AG04450 (cell line): ENCODE data around the gene LMO1. TPM values are rescaled to one million over a fixed set of nuclear protein-coding genes. Genes with fewer than 3 reads are reported as not detected.

ENCODE experiments used
- CTCF ChIA-PET: fragments of 300-600, 350-600 bp; formaldehyde crosslinking; extraction: SDS; loops from one replicate; lab custom pipeline; 2022; ENCODE audit warnings: antibody characterized with exemption, inconsistent platforms; lab: Charles Lee
- POLR2A ChIA-PET: fragments of 350-600 bp; formaldehyde crosslinking; extraction: SDS; loops from one replicate; lab custom pipeline; 2021; ENCODE audit warnings: antibody characterized with exemption, inconsistent platforms; lab: Yijun Ruan, JAX
- DNase-seq: peaks from one replicate; pipeline ENCODE4 v3.0.0-alpha.2; 2011; ENCODE audit warnings: low read depth, low spot score
- H3K27ac ChIP-seq: one replicate; pipeline ENCODE4 v1.5.1; 2012; ENCODE audit warnings: low read depth, low read length, control low read depth
- H3K27me3 ChIP-seq: one replicate; pipeline ENCODE4 v1.6.0; 2012; ENCODE audit warnings: low read length; ENCODE audit not compliant: control insufficient read depth, insufficient read depth
- H3K4me3 ChIP-seq: 2 replicates; pipeline ENCODE4 v1.5.1; 2011; ENCODE audit warnings: mild to moderate bottlenecking, low read depth, low read length, control low read depth
- H3K9me3 ChIP-seq: 2 replicates; pipeline ENCODE4 v1.5.1; 2012; ENCODE audit warnings: low read length; ENCODE audit not compliant: control insufficient read depth, insufficient read depth
- polyA plus RNA-seq: library from polyadenylated mRNA; depleted of rRNA; stranded (reverse); fragments of >200 nt; gene quantifications from 2 replicates; pipeline ENCODE4 v1.2.3, GENCODE V29; 2011
- TF ChIP-seq, protein P1 (sequence below): IDR thresholded peaks from 2 replicates; pipeline ENCODE4 v1.5.1; 2011; ENCODE audit warnings: low read depth, low read length, control low read depth, inconsistent platforms

The LMO1 gene
- polyA plus RNA-seq, 1 experiment: not detected

DNA sequence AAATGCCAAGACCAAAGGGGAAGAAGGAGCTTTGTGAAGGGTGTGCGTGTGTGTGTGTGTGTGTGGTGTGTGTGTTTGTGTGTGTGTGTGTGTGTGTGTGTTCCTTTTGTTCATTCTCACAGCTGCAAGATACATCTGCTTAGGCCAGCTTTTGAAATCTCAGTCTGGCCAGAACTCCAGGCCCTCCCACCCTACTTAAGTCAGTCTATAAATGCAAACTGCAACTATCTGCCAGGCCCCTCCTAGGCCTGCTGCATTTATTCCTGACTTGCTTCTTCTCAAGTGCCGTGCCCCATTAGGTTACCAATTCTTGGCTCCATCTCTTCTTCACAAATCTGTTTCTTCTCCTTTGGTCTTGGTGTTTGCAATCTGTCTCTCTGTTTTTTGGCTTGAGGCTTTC lies 73.2 kb downstream of the LMO1 start:
- Histone ChIP-seq H3K27me3 (peaks cover 3% of the 10 kb centered on the region), H3K9me3 (no peaks in the 10 kb centered on the region), H3K27ac (no peak overlapping the region), H3K4me3 (no peak overlapping the region)
- ChIA-PET POLR2A (no interaction called here), CTCF (interaction anchor here (1.2 to 1.6 kb wide), 3 partner anchors 12 to 376 kb away, joined by 3 to 6 read pairs (median 4); no protein-coding TSS in a partner anchor)
- no peak for DNase-seq
- TF ChIP-seq, protein P1, sequence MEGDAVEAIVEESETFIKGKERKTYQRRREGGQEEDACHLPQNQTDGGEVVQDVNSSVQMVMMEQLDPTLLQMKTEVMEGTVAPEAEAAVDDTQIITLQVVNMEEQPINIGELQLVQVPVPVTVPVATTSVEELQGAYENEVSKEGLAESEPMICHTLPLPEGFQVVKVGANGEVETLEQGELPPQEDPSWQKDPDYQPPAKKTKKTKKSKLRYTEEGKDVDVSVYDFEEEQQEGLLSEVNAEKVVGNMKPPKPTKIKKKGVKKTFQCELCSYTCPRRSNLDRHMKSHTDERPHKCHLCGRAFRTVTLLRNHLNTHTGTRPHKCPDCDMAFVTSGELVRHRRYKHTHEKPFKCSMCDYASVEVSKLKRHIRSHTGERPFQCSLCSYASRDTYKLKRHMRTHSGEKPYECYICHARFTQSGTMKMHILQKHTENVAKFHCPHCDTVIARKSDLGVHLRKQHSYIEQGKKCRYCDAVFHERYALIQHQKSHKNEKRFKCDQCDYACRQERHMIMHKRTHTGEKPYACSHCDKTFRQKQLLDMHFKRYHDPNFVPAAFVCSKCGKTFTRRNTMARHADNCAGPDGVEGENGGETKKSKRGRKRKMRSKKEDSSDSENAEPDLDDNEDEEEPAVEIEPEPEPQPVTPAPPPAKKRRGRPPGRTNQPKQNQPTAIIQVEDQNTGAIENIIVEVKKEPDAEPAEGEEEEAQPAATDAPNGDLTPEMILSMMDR: no peak

DNA sequence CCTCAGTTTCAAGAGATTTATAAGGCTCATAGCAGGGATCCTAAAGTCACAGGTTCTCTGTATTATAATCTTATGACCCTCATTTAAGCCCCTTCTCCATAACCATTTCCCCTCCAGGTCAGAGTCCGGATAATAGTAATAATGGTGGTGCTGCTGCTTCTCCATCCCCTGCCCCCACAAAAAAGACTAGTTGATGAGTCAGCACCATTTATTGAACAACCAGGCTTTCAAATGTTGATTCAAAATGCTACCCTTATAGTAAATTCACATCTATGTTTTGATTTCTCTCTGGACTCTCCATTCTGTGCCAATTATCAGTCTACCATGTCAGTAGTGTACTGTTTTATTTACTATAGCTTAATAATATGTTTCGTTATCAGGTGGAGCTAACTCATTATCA lies 77.2 kb downstream of the LMO1 start:
- TF ChIP-seq, protein P1: no peak
- ChIA-PET CTCF (interaction anchor here (1.7 to 1.8 kb wide), 2 partner anchors 33 to 77 kb away, joined by 3 to 4 read pairs; partner anchors contain the start of gene LMO1), POLR2A (no interaction called here)
- H3K9me3 ChIP-seq: no peaks in the 10 kb centered on the region
- no peak for DNase-seq
- no peak overlapping the region for H3K27ac ChIP-seq
- no peaks in the 10 kb centered on the region for H3K27me3 ChIP-seq
- H3K4me3 ChIP-seq: no peak overlapping the region

DNA sequence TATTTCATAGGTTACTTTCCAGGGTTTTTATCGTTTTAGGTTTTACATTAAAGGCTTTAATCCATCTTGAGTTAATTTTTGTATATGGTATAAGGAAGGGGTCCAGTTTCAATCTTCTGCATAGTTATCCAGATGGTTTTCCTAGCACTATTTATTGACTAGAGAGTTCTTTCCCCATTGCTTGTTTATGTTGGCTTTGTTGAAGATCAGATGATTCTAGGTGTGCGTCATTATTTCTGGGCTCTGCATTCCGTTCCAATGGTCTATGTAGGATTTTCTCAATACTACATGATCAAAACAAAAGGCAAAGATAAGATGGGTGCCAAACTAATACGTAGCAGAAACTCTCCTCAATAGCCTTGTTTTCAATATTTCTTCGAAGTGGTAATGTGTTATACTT lies 80.6 kb downstream of the LMO1 start:
- Histone ChIP-seq H3K27me3 (peaks cover 3% of the 10 kb centered on the region), H3K27ac (no peak overlapping the region), H3K4me3 (no peak overlapping the region), H3K9me3 (no peaks in the 10 kb centered on the region)
- no peak for DNase-seq
- ChIA-PET CTCF (interaction anchor here (3.6 kb wide), 1 partner anchor 10 kb away, joined by 17 read pairs; no protein-coding TSS in a partner anchor), POLR2A (no interaction called here)
- TF ChIP-seq, protein P1: no peak

DNA sequence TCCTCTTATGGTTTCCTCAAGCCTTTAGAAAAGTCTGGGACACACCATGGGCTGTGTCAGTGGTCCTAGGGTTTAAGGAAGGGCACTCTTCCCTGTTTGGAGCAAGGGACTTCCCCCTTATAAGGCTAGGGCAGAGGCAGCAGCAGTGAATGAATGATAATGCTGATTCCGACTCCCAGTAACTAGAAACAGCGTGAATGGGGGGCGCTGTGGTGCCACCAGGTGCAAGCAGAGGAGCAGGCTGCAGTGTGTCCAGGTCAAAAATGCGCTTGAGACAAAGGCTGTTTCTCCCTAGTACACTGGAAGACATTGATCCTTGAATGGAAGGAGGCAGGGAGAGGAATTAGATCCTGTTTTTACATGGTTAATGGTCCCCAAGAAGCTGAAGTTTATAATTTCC lies 83.2 kb downstream of the LMO1 start:
- CTCF ChIA-PET: interaction anchor here (3.6 kb wide), 1 partner anchor 13 kb away, joined by 17 read pairs; no protein-coding TSS in a partner anchor
- no peaks in the 10 kb centered on the region for H3K9me3 ChIP-seq

DNA sequence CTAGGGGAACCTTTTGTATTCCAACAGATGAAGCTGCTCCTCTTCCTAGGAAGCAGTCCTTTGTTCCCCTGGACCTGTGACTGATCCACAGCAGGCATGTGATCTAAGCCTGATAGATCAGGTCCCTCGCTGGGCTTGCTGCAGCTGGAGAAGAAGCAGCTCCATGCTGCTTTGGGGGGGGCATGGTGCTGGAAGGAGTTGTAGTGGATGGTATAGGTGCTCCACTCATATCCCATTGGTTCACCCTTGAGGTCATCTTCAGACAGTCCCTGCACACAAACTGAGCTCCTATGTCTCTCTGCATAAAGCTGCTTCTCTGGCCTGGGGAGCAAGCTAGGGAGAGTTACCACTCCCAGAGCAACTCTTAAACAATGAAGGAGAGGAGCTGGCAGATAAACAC lies 85.4 kb downstream of the LMO1 start:
- TF ChIP-seq, protein P1: no peak
- DNase-seq: no peak

More for the DNA sequence above, 83.2 kb downstream of the LMO1 start:
- no peak overlapping the region for H3K4me3 ChIP-seq
- H3K27me3 ChIP-seq: peaks cover 6% of the 10 kb centered on the region
- POLR2A ChIA-PET: no interaction called here
- TF ChIP-seq, protein P1: no peak
- no peak overlapping the region for H3K27ac ChIP-seq
- DNase-seq: no peak

More for the DNA sequence above, 85.4 kb downstream of the LMO1 start:
- Histone ChIP-seq H3K9me3 (no peaks in the 10 kb centered on the region), H3K27ac (no peak overlapping the region), H3K4me3 (no peak overlapping the region), H3K27me3 (peaks cover 10% of the 10 kb centered on the region)
- CTCF ChIA-PET: interaction anchor here (1.1 to 1.5 kb wide), 2 partner anchors 13 to 15 kb away, joined by 4 to 6 read pairs; no protein-coding TSS in a partner anchor
- POLR2A ChIA-PET: no interaction called here
